ENCODE data around the gene FARS2. TPM values are rescaled to one million over a fixed set of nuclear protein-coding genes. Genes with fewer than 3 reads are reported as not detected.
"Not testable (repeated sequence)": the region's sequence is repeated elsewhere in the genome, so short reads cannot be mapped to it uniquely, and the experiment has no call there.

Gene FARS2
- total and polyA plus RNA-seq, 5 donors: 13.9 to 19.6 (median 16.7) TPM

DNA sequence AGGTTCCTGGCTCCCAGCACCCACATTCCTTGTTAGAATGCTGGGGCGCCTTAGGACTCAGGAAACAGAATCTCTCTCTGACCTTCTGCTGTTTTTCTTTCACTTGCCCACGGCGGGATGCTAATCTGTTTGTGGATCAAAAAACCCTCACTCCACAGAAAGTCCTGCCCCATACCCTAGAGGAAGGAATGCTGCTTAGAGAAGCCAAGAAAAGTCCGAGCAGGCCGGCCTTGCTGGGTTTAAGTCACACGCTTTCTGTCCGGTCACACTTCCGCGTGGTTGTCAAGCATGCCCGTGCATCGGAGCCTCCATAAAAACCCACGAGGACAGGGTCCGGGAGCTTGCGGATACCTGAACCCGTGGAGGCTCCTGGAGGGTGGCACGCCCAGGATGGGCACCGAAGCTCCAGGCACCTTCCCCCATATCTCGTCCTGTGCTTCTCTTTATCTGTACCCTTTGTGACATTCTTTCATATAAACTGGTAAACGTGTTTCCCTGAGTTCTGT, 522.3 kb downstream of the FARS2 start:
- DNase-seq (no peak), ATAC-seq (no peak)
- H3K4me1 ChIP-seq (ENCODE audit: control insufficient read depth, insufficient read depth, low read length): no peaks in the 10 kb centered on the region
- no peaks in the 10 kb centered on the region for H3K9me3 ChIP-seq (ENCODE audit: control insufficient read depth, low read length)
- 85% methylated on average over 19 of the region's 19 CpGs for WGBS
- H3K4me3 ChIP-seq (ENCODE audit: low read length): no peak overlapping the region
- no peak overlapping the region for H3K27ac ChIP-seq (ENCODE audit: low read length)
- H3K27me3 ChIP-seq (ENCODE audit: control insufficient read depth, insufficient read depth): no peaks in the 10 kb centered on the region
- intact Hi-C loops (cut with DNase I): no loop called here

GRCh38 chr6:5785249-5785648, 523.9 kb downstream of the FARS2 start:
- no peaks in the 10 kb centered on the region for H3K9me3 ChIP-seq (ENCODE audit: control insufficient read depth, low read length)
- 84% methylated on average over 8 of the region's 8 CpGs for WGBS
- DNase-seq: no peak
- H3K4me1 ChIP-seq (ENCODE audit: control insufficient read depth, insufficient read depth, low read length): no peaks in the 10 kb centered on the region
- ATAC-seq: no peak
- no peaks in the 10 kb centered on the region for H3K27me3 ChIP-seq (ENCODE audit: control insufficient read depth, insufficient read depth)
- no peak overlapping the region for H3K4me3 ChIP-seq (ENCODE audit: low read length)
- H3K27ac ChIP-seq (ENCODE audit: low read length): no peak overlapping the region
- intact Hi-C loops (cut with DNase I): no loop called here

- no peaks in the 10 kb centered on the region for H3K9me3 ChIP-seq (ENCODE audit: control insufficient read depth, low read length)
- WGBS: 77% methylated on average over 10 of the region's 10 CpGs
- no peak for DNase-seq
- H3K27me3 ChIP-seq (ENCODE audit: control insufficient read depth, insufficient read depth): no peaks in the 10 kb centered on the region
- no peak overlapping the region for H3K4me3 ChIP-seq (ENCODE audit: low read length)
- H3K4me1 ChIP-seq (ENCODE audit: control insufficient read depth, insufficient read depth, low read length): no peaks in the 10 kb centered on the region
- H3K27ac ChIP-seq (ENCODE audit: low read length): no peak overlapping the region
- no peak for ATAC-seq
- intact Hi-C loops (cut with DNase I): no loop called here
Measured at GRCh38 chr6:5786321-5786968, 525.1 kb downstream of the FARS2 start.

DNA sequence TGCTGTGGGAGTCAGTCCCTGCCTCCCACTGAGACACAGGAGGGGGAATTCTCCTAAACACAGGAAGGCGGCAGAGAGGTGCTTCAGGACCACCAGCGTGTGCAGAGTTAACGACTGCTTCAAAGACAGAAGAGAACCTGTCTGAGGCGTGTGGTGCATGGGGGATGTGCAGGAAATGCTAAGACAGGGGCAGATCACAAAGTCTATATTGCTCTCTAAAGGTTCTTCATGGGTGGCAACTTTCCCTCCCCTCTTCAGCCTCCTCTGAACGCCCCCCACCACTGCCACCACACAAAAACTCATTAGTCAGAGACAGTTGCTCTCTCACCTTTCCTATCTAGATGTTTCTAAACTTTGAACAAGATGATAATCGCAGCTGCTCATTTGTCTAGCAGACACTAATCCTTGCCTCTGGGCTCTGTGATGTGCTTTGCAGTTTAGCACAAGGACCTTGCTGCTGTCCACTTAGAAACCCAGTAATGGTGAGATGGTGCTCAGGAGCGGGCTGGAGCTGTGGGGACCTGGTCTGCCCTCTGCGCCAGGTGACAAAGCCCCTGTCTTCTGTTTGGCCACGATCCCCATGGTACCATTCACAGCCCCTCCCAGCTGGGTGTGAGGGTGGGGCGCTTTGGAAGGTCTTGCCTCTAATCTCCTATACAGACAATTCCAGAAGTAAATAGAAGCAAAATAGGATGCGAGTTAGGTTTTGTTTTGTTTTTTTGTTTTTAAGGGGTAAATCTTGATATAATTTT, 525.8 kb downstream of the FARS2 start:
- Histone ChIP-seq H3K27ac (ENCODE audit: low read length) (no peak overlapping the region), H3K27me3 (ENCODE audit: control insufficient read depth, insufficient read depth) (no peaks in the 10 kb centered on the region), H3K4me3 (ENCODE audit: low read length) (no peak overlapping the region), H3K9me3 (ENCODE audit: control insufficient read depth, low read length) (no peaks in the 10 kb centered on the region), H3K4me1 (ENCODE audit: control insufficient read depth, insufficient read depth, low read length) (no peaks in the 10 kb centered on the region)
- WGBS: 59% methylated on average over 11 of the region's 11 CpGs
- intact Hi-C loops (cut with DNase I): no loop called here
- ATAC-seq (no peak), DNase-seq (no peak)

- H3K4me1 ChIP-seq (ENCODE audit: control insufficient read depth, insufficient read depth, low read length); DNase-seq; H3K27ac ChIP-seq (ENCODE audit: low read length); H3K9me3 ChIP-seq (ENCODE audit: control insufficient read depth, low read length); H3K4me3 ChIP-seq (ENCODE audit: low read length); intact Hi-C loops (cut with DNase I); H3K27me3 ChIP-seq (ENCODE audit: control insufficient read depth, insufficient read depth); ATAC-seq: not testable (repeated sequence)
- 91% methylated on average over 5 of the region's 5 CpGs for WGBS
Measured at GRCh38 chr6:5789426-5789825, 528.1 kb downstream of the FARS2 start.

DNA sequence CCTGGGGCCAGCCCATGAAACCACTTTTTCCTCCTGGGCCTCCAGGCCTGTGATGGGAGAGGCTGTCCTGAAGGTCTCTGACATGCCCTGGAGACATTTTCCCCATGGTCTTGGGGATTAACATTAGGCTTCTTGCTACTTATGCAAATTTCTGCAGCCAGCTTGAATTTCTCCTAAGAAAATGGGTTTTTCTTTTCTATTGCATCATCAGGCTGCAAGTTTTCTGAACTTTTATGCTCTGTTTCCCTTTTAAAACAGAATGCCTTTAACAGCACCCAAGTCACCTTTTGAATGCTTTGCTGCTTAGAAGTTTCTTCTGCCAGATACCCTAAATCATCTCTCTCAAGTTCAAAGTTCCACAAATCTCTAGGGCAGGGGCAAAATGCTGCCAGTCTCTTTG, 535.2 kb downstream of the FARS2 start:
- ATAC-seq; H3K4me1 ChIP-seq (ENCODE audit: control insufficient read depth, insufficient read depth, low read length); DNase-seq; H3K27me3 ChIP-seq (ENCODE audit: control insufficient read depth, insufficient read depth); H3K27ac ChIP-seq (ENCODE audit: low read length); intact Hi-C loops (cut with DNase I); H3K9me3 ChIP-seq (ENCODE audit: control insufficient read depth, low read length); H3K4me3 ChIP-seq (ENCODE audit: low read length): not testable (repeated sequence)

DNA sequence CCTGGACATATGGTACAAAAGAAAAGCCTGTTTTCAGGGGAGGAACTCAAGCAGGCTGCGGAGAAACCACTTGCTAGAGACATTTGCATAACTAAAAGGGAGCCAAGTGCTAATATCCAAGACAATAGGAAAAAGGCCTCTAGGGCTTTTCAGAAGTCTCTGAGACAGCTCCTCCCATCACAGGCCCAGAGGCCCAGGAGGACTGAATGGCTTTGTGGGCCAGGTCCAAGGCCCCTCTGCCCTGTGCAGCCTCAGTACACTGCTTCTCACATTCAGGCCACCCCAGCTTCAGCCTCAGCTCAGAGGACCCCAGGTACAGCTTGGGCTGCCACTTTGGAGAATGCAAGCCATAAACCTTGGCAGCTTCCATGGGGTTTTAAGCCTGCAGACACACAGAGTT, 545.1 kb downstream of the FARS2 start:
- H3K4me1 ChIP-seq (ENCODE audit: control insufficient read depth, insufficient read depth, low read length); H3K27ac ChIP-seq (ENCODE audit: low read length); ATAC-seq; intact Hi-C loops (cut with DNase I); H3K4me3 ChIP-seq (ENCODE audit: low read length); DNase-seq; H3K9me3 ChIP-seq (ENCODE audit: control insufficient read depth, low read length); H3K27me3 ChIP-seq (ENCODE audit: control insufficient read depth, insufficient read depth): not testable (repeated sequence)
- 93% methylated on average over 1 of the region's 1 CpG for WGBS

DNA sequence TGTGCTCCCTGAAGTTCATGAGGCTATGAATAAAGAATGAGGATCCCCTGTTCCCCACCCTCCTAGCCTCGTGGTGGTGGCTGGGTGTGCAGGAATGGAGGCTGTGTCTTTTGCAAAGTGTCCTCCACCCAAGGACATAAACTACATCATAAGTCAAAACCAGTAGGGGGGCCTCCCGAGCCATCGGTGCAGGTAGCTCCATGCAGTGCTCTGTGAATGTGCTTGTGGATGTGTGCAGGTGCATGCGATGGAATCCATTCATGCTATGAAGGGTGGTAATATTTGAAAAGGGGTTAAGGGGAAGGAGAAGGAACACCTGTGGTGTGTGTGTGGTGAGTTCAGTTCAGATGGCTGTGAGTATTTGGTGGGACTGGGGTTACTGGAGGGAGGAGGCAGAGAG, 548.1 kb downstream of the FARS2 start:
- ATAC-seq: no peak
- Histone ChIP-seq H3K4me1 (ENCODE audit: control insufficient read depth, insufficient read depth, low read length) (no peaks in the 10 kb centered on the region), H3K9me3 (ENCODE audit: control insufficient read depth, low read length) (no peaks in the 10 kb centered on the region), H3K27ac (ENCODE audit: low read length) (no peak overlapping the region), H3K27me3 (ENCODE audit: control insufficient read depth, insufficient read depth) (no peaks in the 10 kb centered on the region), H3K4me3 (ENCODE audit: low read length) (no peak overlapping the region)
- intact Hi-C loops (cut with DNase I): no loop called here
- no peak for DNase-seq
- WGBS: 81% methylated on average over 4 of the region's 4 CpGs

GRCh38 chr6:5811997-5812396, 550.7 kb downstream of the FARS2 start:
- ATAC-seq (no peak), DNase-seq (no peak)
- WGBS: 85% methylated on average over 4 of the region's 4 CpGs
- no peak overlapping the region for H3K4me3 ChIP-seq (ENCODE audit: low read length)
- H3K4me1 ChIP-seq (ENCODE audit: control insufficient read depth, insufficient read depth, low read length): no peaks in the 10 kb centered on the region
- H3K27ac ChIP-seq (ENCODE audit: low read length): no peak overlapping the region
- no peaks in the 10 kb centered on the region for H3K9me3 ChIP-seq (ENCODE audit: control insufficient read depth, low read length)
- intact Hi-C loops (cut with DNase I): no loop called here
- no peaks in the 10 kb centered on the region for H3K27me3 ChIP-seq (ENCODE audit: control insufficient read depth, insufficient read depth)

DNA sequence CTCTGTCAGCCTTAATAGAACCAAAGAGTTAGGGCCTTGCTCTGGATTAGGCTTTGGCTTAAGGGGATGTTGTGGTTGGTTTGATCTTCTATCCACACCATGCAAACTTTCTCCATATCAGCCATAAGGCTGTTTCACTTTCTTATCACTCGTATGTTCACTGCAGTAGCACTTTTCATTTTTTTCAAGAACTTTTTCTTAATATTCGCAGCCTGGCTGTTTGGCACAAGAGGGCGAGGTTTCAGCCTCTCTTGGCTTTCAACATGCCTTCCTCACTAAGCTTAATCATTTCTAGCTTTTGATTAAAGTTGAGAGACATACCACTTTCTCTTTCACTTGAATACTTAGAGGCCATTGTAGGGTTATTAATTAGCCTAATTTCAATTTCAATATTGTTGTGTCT, 552.3 kb downstream of the FARS2 start:
- H3K27me3 ChIP-seq (ENCODE audit: control insufficient read depth, insufficient read depth): no peaks in the 10 kb centered on the region
- intact Hi-C loops (cut with DNase I): no loop called here
- no peak overlapping the region for H3K27ac ChIP-seq (ENCODE audit: low read length)
- H3K4me1 ChIP-seq (ENCODE audit: control insufficient read depth, insufficient read depth, low read length): no peaks in the 10 kb centered on the region
- no peak overlapping the region for H3K4me3 ChIP-seq (ENCODE audit: low read length)
- ATAC-seq: no peak
- DNase-seq: no peak
- H3K9me3 ChIP-seq (ENCODE audit: control insufficient read depth, low read length): no peaks in the 10 kb centered on the region
- WGBS: 66% methylated on average over 3 of the region's 3 CpGs

DNA sequence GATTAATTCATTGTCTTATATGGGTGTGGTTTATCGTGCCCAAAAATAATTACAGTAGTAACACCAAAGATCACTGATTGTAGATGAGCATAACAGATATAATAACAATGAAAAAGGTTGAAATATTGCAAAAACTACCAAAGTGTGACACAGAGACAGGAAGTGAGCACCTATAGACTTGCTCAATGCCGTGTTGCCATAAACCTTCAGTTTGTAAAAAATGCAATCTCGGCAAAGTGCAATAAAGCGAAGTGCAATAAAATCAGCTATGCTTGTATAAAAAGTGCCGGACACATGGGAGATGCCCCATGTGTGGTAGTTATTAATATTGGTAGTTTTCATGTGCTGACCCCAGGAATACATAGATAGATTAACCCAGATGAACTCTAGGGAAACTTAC, 552.8 kb downstream of the FARS2 start:
- Histone ChIP-seq H3K4me1 (ENCODE audit: control insufficient read depth, insufficient read depth, low read length) (no peaks in the 10 kb centered on the region), H3K27me3 (ENCODE audit: control insufficient read depth, insufficient read depth) (no peaks in the 10 kb centered on the region), H3K4me3 (ENCODE audit: low read length) (no peak overlapping the region), H3K9me3 (ENCODE audit: control insufficient read depth, low read length) (no peaks in the 10 kb centered on the region), H3K27ac (ENCODE audit: low read length) (no peak overlapping the region)
- ATAC-seq: no peak
- DNase-seq: no peak
- intact Hi-C loops (cut with DNase I): no loop called here
- WGBS: 95% methylated on average over 5 of the region's 5 CpGs

Data from right cardiac atrium (tissue), 5 donors.